Mesenchymal stem cell (in vitro differentiated cells and primary cell): ENCODE data around the gene ST6GALNAC4.
A peak's percentile ranks its signal among the peaks of the same experiment; 100 is the strongest.

Source experiments
- DNase-seq: peaks from one replicate; pipeline ENCODE4 v3.0.0-alpha.2; 2013
- H2AFZ ChIP-seq: one replicate; pipeline ENCODE4 v1.6.1; 2013; ENCODE audit warnings: low read depth, mild to moderate bottlenecking, control low read depth, inconsistent platforms, low read length, moderate library complexity
- H2AK5ac ChIP-seq: 2 replicates; pipeline ENCODE4 v1.6.1; 2013; ENCODE audit warnings: low read length, moderate library complexity, mild to moderate bottlenecking, inconsistent platforms; ENCODE audit not compliant: severe bottlenecking
- H2BK120ac ChIP-seq: one replicate; pipeline ENCODE4 v1.6.1; 2013; ENCODE audit warnings: low read depth, mild to moderate bottlenecking, inconsistent platforms, low read length, moderate library complexity
- H2BK12ac ChIP-seq, 2 experiments: one replicate each; pipeline ENCODE4 v1.6.1; 2013; ENCODE audit warnings: inconsistent platforms in 2 of 2, low read length in 2 of 2, mild to moderate bottlenecking in 2 of 2, moderate library complexity in 2 of 2, control low read depth in 1 of 2
- H2BK15ac ChIP-seq: one replicate; pipeline ENCODE4 v1.6.1; 2013; ENCODE audit warnings: mild to moderate bottlenecking, low read depth, inconsistent platforms; ENCODE audit not compliant: poor library complexity, severe bottlenecking
- H2BK5ac ChIP-seq: 2 replicates; pipeline ENCODE4 v1.6.1; 2013; ENCODE audit warnings: low read depth, mild to moderate bottlenecking, low read length, control low read depth, inconsistent platforms; ENCODE audit not compliant: poor library complexity, severe bottlenecking
- H3K14ac ChIP-seq, 2 experiments: one replicate each; pipeline ENCODE4 v1.6.1; 2013; ENCODE audit warnings: inconsistent platforms in 2 of 2, low read length in 2 of 2, control low read depth in 1 of 2, mild to moderate bottlenecking in 1 of 2, moderate library complexity in 1 of 2
- H3K18ac ChIP-seq, 2 experiments: one replicate each; pipeline ENCODE4 v1.6.1; 2013; ENCODE audit warnings: inconsistent platforms in 2 of 2, low read length in 2 of 2, control low read depth in 1 of 2, low read depth in 1 of 2, mild to moderate bottlenecking in 1 of 2
- H3K23ac ChIP-seq, 2 experiments: one replicate each; pipeline ENCODE4 v1.6.1; 2013; ENCODE audit warnings: inconsistent platforms in 2 of 2, low read length in 2 of 2, mild to moderate bottlenecking in 2 of 2, moderate library complexity in 2 of 2, control low read depth in 1 of 2
- H3K27ac ChIP-seq: 2 replicates; pipeline ENCODE4 v1.5.1; 2013; ENCODE audit warnings: mild to moderate bottlenecking, moderate library complexity, low read length, control low read depth, inconsistent platforms; ENCODE audit not compliant: poor library complexity, severe bottlenecking
- H3K27me3 ChIP-seq, 2 experiments: 2 replicates each; pipeline versions ENCODE4 v1.6.1 to v1.7.0; 2013; ENCODE audit warnings: low read length in 2 of 2, mild to moderate bottlenecking in 2 of 2, moderate library complexity in 2 of 2, control low read depth in 1 of 2, inconsistent platforms in 1 of 2; ENCODE audit not compliant: control insufficient read depth in 1 of 2, insufficient read depth in 1 of 2
- H3K36me3 ChIP-seq, 2 experiments: 2 replicates each; pipeline versions ENCODE4 v1.6.1 to v1.7.0; 2013; ENCODE audit warnings: low read length in 2 of 2, control low read depth in 1 of 2, inconsistent platforms in 1 of 2, low read depth in 1 of 2, mild to moderate bottlenecking in 1 of 2; ENCODE audit not compliant: insufficient read depth in 2 of 2, control insufficient read depth in 1 of 2
- H3K4ac ChIP-seq, 2 experiments: one replicate each; pipeline ENCODE4 v1.6.1; 2013; ENCODE audit warnings: inconsistent platforms in 2 of 2, low read length in 2 of 2, mild to moderate bottlenecking in 2 of 2, moderate library complexity in 2 of 2, control low read depth in 1 of 2, low read depth in 1 of 2
- H3K4me1 ChIP-seq: 2 replicates; pipeline ENCODE4 v1.6.1; 2013; ENCODE audit warnings: low read depth, low read length, control low read depth; ENCODE audit not compliant: control insufficient read depth, insufficient read depth
- H3K4me2 ChIP-seq: 2 replicates; pipeline ENCODE4 v1.6.1; 2013; ENCODE audit warnings: low read length, mild to moderate bottlenecking, inconsistent platforms; ENCODE audit not compliant: poor library complexity, severe bottlenecking
- H3K4me3 ChIP-seq, 2 experiments: 2 replicates each; pipeline versions ENCODE4 v1.5.1 to v1.7.0; 2013; ENCODE audit warnings: low read length in 2 of 2, mild to moderate bottlenecking in 2 of 2, control low read depth in 1 of 2, low read depth in 1 of 2; ENCODE audit not compliant: insufficient read depth in 1 of 2
- H3K79me1 ChIP-seq: replicated peaks from 2 replicates; pipeline ENCODE4 v1.6.1; 2013; ENCODE audit warnings: mild to moderate bottlenecking, control low read depth, low read length, inconsistent platforms; ENCODE audit not compliant: poor library complexity, severe bottlenecking
- H3K9ac ChIP-seq: 2 replicates; pipeline ENCODE4 v1.7.0; 2013; ENCODE audit warnings: mild to moderate bottlenecking, low read length, moderate library complexity
- H3K9me3 ChIP-seq: 2 replicates; pipeline ENCODE4 v1.7.0; 2013; ENCODE audit warnings: mild to moderate bottlenecking, low read length; ENCODE audit not compliant: control insufficient read depth
- H4K8ac ChIP-seq: one replicate; pipeline ENCODE4 v1.6.1; 2013; ENCODE audit warnings: inconsistent platforms, mild to moderate bottlenecking, low read length, moderate library complexity
- H4K91ac ChIP-seq: one replicate; pipeline ENCODE4 v1.6.1; 2013; ENCODE audit warnings: mild to moderate bottlenecking, low read length, inconsistent platforms
- WGBS: methylation state at CpG from one replicate; pipeline ENCODE4 v1.1.7; 2013; ENCODE audit warnings: mixed read lengths; 5-methylcytosine and 5-hydroxymethylcytosine counted together

The ST6GALNAC4 gene

GRCh38 chr9:127928676-127929624 lies 12.1 kb upstream of the ST6GALNAC4 start:
- H4K8ac ChIP-seq, result no peak overlapping the region
- no peak overlapping the region for H3K14ac ChIP-seq
- peak overlapping the region; percentile 21 to 75 for H2BK12ac ChIP-seq
- H3K27me3 ChIP-seq, result peaks cover 0 to 30% of the 10 kb centered on the region in 2 experiments
- no peak overlapping the region for H3K4ac ChIP-seq
- H3K18ac ChIP-seq, result no peak overlapping the region
- H3K23ac ChIP-seq, result no peak overlapping the region
- WGBS, result 83% methylated on average over 11 of the region's 11 CpGs
- H2AFZ ChIP-seq, result no peak overlapping the region
- H3K9ac ChIP-seq, result no peak overlapping the region
- H3K4me1 ChIP-seq, result peaks cover 37% of the 10 kb centered on the region
- H4K91ac ChIP-seq, result no peak overlapping the region
- no peak overlapping the region for H2AK5ac ChIP-seq
- no peak overlapping the region for H2BK5ac ChIP-seq
- DNase-seq, result no peak
- H2BK15ac ChIP-seq, result peak overlapping the region; percentile 26
- H3K4me2 ChIP-seq, result no peak overlapping the region
- no peak overlapping the region for H3K27ac ChIP-seq
- H3K79me1 ChIP-seq, result peaks cover 2% of the 10 kb centered on the region
- peaks cover 2 to 8% of the 10 kb centered on the region in 2 experiments for H3K36me3 ChIP-seq
- no peak overlapping the region for H3K4me3 ChIP-seq
- H3K9me3 ChIP-seq, result no peaks in the 10 kb centered on the region
- no peak overlapping the region for H2BK120ac ChIP-seq

GRCh38 chr9:127927988-127928675 lies 11.3 kb upstream of the ST6GALNAC4 start:
- peak overlapping the region; percentile 15 for H2BK15ac ChIP-seq
- H2BK120ac ChIP-seq, result no peak overlapping the region
- no peak overlapping the region for H2BK12ac ChIP-seq
- H3K9ac ChIP-seq, result no peak overlapping the region
- H3K4me2 ChIP-seq, result no peak overlapping the region
- no peak overlapping the region for H3K4ac ChIP-seq
- DNase-seq, result no peak
- no peak overlapping the region for H2BK5ac ChIP-seq
- H4K8ac ChIP-seq, result no peak overlapping the region
- H3K23ac ChIP-seq, result no peak overlapping the region
- peaks cover 41% of the 10 kb centered on the region for H3K4me1 ChIP-seq
- H3K36me3 ChIP-seq, result peaks cover 2 to 7% of the 10 kb centered on the region in 2 experiments
- peaks cover 2% of the 10 kb centered on the region for H3K79me1 ChIP-seq
- H3K18ac ChIP-seq, result no peak overlapping the region
- 20% methylated on average over 24 of the region's 24 CpGs for WGBS
- H2AK5ac ChIP-seq, result no peak overlapping the region
- H3K14ac ChIP-seq, result no peak overlapping the region
- no peak overlapping the region for H3K27ac ChIP-seq
- H3K4me3 ChIP-seq, result no peak overlapping the region
- H4K91ac ChIP-seq, result no peak overlapping the region
- no peak overlapping the region for H2AFZ ChIP-seq
- peaks cover 0 to 30% of the 10 kb centered on the region in 2 experiments for H3K27me3 ChIP-seq
- H3K9me3 ChIP-seq, result no peaks in the 10 kb centered on the region

- Histone ChIP-seq H4K8ac (no peak overlapping the region), H3K9ac (peak overlapping the region; percentile 71), H2BK15ac (peak overlapping the region; percentile 15), H2AK5ac (no peak overlapping the region), H3K4ac (no peak overlapping the region), H3K27me3 (peaks cover 0 to 30% of the 10 kb centered on the region in 2 experiments), H3K23ac (peak overlapping the region in 1 of 2 experiments; percentile 27), H3K4me2 (peak overlapping the region; percentile 81), H3K36me3 (peaks cover 2 to 4% of the 10 kb centered on the region in 2 experiments), H3K4me1 (peaks cover 38% of the 10 kb centered on the region), H3K18ac (peak overlapping the region in 1 of 2 experiments; percentile 48), H2AFZ (peak overlapping the region; percentile 47), H3K14ac (no peak overlapping the region), H3K79me1 (no peaks in the 10 kb centered on the region), H2BK5ac (no peak overlapping the region), H3K4me3 (peak overlapping the region; percentile 41 to 72), H3K9me3 (no peaks in the 10 kb centered on the region), H4K91ac (no peak overlapping the region), H3K27ac (no peak overlapping the region), H2BK120ac (no peak overlapping the region), H2BK12ac (peak overlapping the region in 1 of 2 experiments; percentile 57)
- 9% methylated on average over 19 of the region's 56 CpGs for WGBS
- no peak for DNase-seq
Measured at GRCh38 chr9:127927201-127927987, 10.6 kb upstream of the ST6GALNAC4 start.
